Measurements from ENCODE around the gene TEKT2. TPM values are rescaled to one million over a fixed set of nuclear protein-coding genes. Genes with fewer than 3 reads are reported as not detected.

The TEKT2 gene
- polyA plus RNA-seq (ENCODE audit: insufficient read length in 4 of 4) = 10 to 100 TPM in 2 of 4 donors, 1 to 10 TPM in 2; 2.1 to 13.4 (median 9.8) TPM

- DNase-seq (ENCODE audit: low read depth in 4 of 4, low spot score in 3 of 4) = peak; percentile 55 to 79 (median 62)
These were observed at the start of gene TEKT2 for GRCh38 chr1:36083635-36084496. TEKT2 (plus strand) TSS chr1:36084094; CDS start chr1:36084922, 828 bp downstream.

GRCh38 chr1:36034692-36035091 lies 49.2 kb upstream of the TEKT2 start:
- DNase-seq (ENCODE audit: low read depth in 4 of 4, low spot score in 3 of 4) = no peak

- DNase-seq (ENCODE audit: low read depth in 4 of 4, low spot score in 3 of 4) = no peak
These were observed 48.7 kb upstream of the TEKT2 start for GRCh38 chr1:36035154-36035553.

- no peak for DNase-seq (ENCODE audit: low read depth in 4 of 4, low spot score in 3 of 4)
These were observed 43.7 kb upstream of the TEKT2 start for GRCh38 chr1:36040238-36040637.

- no peak for DNase-seq (ENCODE audit: low read depth in 4 of 4, low spot score in 3 of 4)
These were observed 32.1 kb upstream of the TEKT2 start for GRCh38 chr1:36051821-36052220.

GRCh38 chr1:36053978-36054377 lies 29.9 kb upstream of the TEKT2 start:
- DNase-seq (ENCODE audit: low read depth in 4 of 4, low spot score in 3 of 4) = no peak

GRCh38 chr1:36055706-36056105 lies 28.2 kb upstream of the TEKT2 start:
- DNase-seq (ENCODE audit: low read depth in 4 of 4, low spot score in 3 of 4) = no peak

GRCh38 chr1:36062315-36062714 lies 21.6 kb upstream of the TEKT2 start:
- no peak for DNase-seq (ENCODE audit: low read depth in 4 of 4, low spot score in 3 of 4)

GRCh38 chr1:36067871-36068270 lies 16.0 kb upstream of the TEKT2 start:
- DNase-seq (ENCODE audit: low read depth in 4 of 4, low spot score in 3 of 4) = no peak

- no peak for DNase-seq (ENCODE audit: low read depth in 4 of 4, low spot score in 3 of 4)
These were observed 15.0 kb upstream of the TEKT2 start for GRCh38 chr1:36068866-36069265.

GRCh38 chr1:36070349-36070748 lies 13.5 kb upstream of the TEKT2 start:
- DNase-seq (ENCODE audit: low read depth in 4 of 4, low spot score in 3 of 4) = no peak

GRCh38 chr1:36076979-36077573 lies 6.8 kb upstream of the TEKT2 start:
- no peak for DNase-seq (ENCODE audit: low read depth in 4 of 4, low spot score in 3 of 4)

- DNase-seq (ENCODE audit: low read depth in 4 of 4, low spot score in 3 of 4) = no peak
These were observed 3.7 kb upstream of the TEKT2 start for GRCh38 chr1:36080236-36080635.

GRCh38 chr1:36080801-36081200 lies 3.1 kb upstream of the TEKT2 start:
- DNase-seq (ENCODE audit: low read depth in 4 of 4, low spot score in 3 of 4) = no peak

- DNase-seq (ENCODE audit: low read depth in 4 of 4, low spot score in 3 of 4) = no peak
These were observed 1.9 kb upstream of the TEKT2 start for GRCh38 chr1:36081926-36082485.

GRCh38 chr1:36083219-36083618 lies 675 bp upstream of the TEKT2 start:
- DNase-seq (ENCODE audit: low read depth in 4 of 4, low spot score in 3 of 4) = no peak

GRCh38 chr1:36084497-36085115 lies 712 bp downstream of the TEKT2 start:
- peak in 1 of 4 donors; percentile 11 for DNase-seq (ENCODE audit: low read depth in 4 of 4, low spot score in 3 of 4)

- DNase-seq (ENCODE audit: low read depth in 4 of 4, low spot score in 3 of 4) = no peak
These were observed 1.2 kb downstream of the TEKT2 start for GRCh38 chr1:36085126-36085525.

- DNase-seq (ENCODE audit: low read depth in 4 of 4, low spot score in 3 of 4) = no peak
These were observed 2.0 kb downstream of the TEKT2 start for GRCh38 chr1:36085686-36086526.

GRCh38 chr1:36086529-36087232 lies 2.8 kb downstream of the TEKT2 start:
- no peak for DNase-seq (ENCODE audit: low read depth in 4 of 4, low spot score in 3 of 4)
